Liver (tissue), 9 donors: Measurements from ENCODE around the gene CRYL1. TPM values are rescaled to one million over a fixed set of nuclear protein-coding genes. Genes with fewer than 3 reads are reported as not detected.

Experiments
- DNase-seq: peaks from one replicate; pipeline ENCODE4 v3.0.0-alpha.2; 2017; ENCODE audit warnings: low spot score
- H3K27ac ChIP-seq, 2 donors: one replicate each; pipeline ENCODE4 v1.7.0; 2013; ENCODE audit warnings: inconsistent platforms in 2 of 2, low read length in 2 of 2, control low read depth in 1 of 2, low read depth in 1 of 2, mild to moderate bottlenecking in 1 of 2
- H3K27me3 ChIP-seq, 4 donors: one replicate each; pipeline versions ENCODE4 v1.6.1 to v1.7.0; 2013; ENCODE audit warnings: low read length in 3 of 4, inconsistent platforms in 1 of 4, mild to moderate bottlenecking in 1 of 4, moderate library complexity in 1 of 4; ENCODE audit not compliant: control insufficient read depth in 4 of 4, insufficient read depth in 4 of 4
- H3K36me3 ChIP-seq, 4 donors: one replicate each; pipeline versions ENCODE4 v1.6.1 to v1.7.0; 2013; ENCODE audit warnings: low read length in 3 of 4, mild to moderate bottlenecking in 3 of 4, low read depth in 1 of 4, moderate library complexity in 1 of 4; ENCODE audit not compliant: control insufficient read depth in 4 of 4, insufficient read depth in 3 of 4
- H3K4me1 ChIP-seq, 4 donors: one replicate each; pipeline versions ENCODE4 v1.6.1 to v1.7.0; 2013; ENCODE audit warnings: low read length in 3 of 4, mild to moderate bottlenecking in 3 of 4, moderate library complexity in 1 of 4; ENCODE audit not compliant: control insufficient read depth in 4 of 4, insufficient read depth in 4 of 4
- H3K4me3 ChIP-seq, 3 donors: one replicate each; pipeline versions ENCODE4 v1.6.1 to v1.7.0; 2013; ENCODE audit warnings: low read length in 3 of 3, control low read depth in 1 of 3, low read depth in 1 of 3, mild to moderate bottlenecking in 1 of 3
- H3K9ac ChIP-seq, 2 donors: one replicate each; pipeline ENCODE4 v1.7.0; 2013; ENCODE audit warnings: low read length in 2 of 2, mild to moderate bottlenecking in 2 of 2, moderate library complexity in 2 of 2, control low read depth in 1 of 2, low read depth in 1 of 2
- H3K9me3 ChIP-seq, 4 donors: one replicate each; pipeline versions ENCODE4 v1.6.1 to v1.7.0; 2013; ENCODE audit warnings: low read length in 3 of 4; ENCODE audit not compliant: control insufficient read depth in 4 of 4
- EGR1 ChIP-seq, 2 donors: IDR thresholded peaks; 2 replicates each; pipeline ENCODE4 v1.6.1; 2016 to 2018; ENCODE audit warnings: antibody characterized with exemption in 2 of 2, low read depth in 2 of 2
- FOXA2 ChIP-seq: IDR thresholded peaks from 2 replicates; pipeline ENCODE4 v1.6.1; 2016; ENCODE audit warnings: antibody characterized with exemption
- GABPA ChIP-seq, 2 donors: IDR thresholded peaks in 1 of 2; conservative IDR thresholded peaks in 1 of 2; 2 replicates each; pipeline ENCODE4 v1.6.1; 2016; ENCODE audit warnings: antibody characterized with exemption in 2 of 2, mild to moderate bottlenecking in 1 of 2, moderate library complexity in 1 of 2
- HNF4A ChIP-seq, 2 donors: conservative IDR thresholded peaks; 2 replicates each; pipeline ENCODE4 v1.6.1; 2016; ENCODE audit warnings: antibody characterized with exemption in 2 of 2, mild to moderate bottlenecking in 2 of 2
- HNF4G ChIP-seq: IDR thresholded peaks from 2 replicates; pipeline ENCODE4 v1.6.1; 2016; ENCODE audit warnings: antibody characterized with exemption
- JUND ChIP-seq, 2 donors: IDR thresholded peaks; 2 replicates each; pipeline ENCODE4 v1.6.1; 2016; ENCODE audit warnings: antibody characterized with exemption in 2 of 2
- NR2F2 ChIP-seq: IDR thresholded peaks from 2 replicates; pipeline ENCODE4 v1.6.1; 2016; ENCODE audit warnings: antibody characterized with exemption
- RAD21 ChIP-seq, 2 donors: IDR thresholded peaks; 2 replicates each; pipeline ENCODE4 v1.6.1; 2016; ENCODE audit warnings: antibody characterized with exemption in 2 of 2, mild to moderate bottlenecking in 2 of 2
- RXRA ChIP-seq, 2 donors: IDR thresholded peaks; 2 replicates each; pipeline ENCODE4 v1.6.1; 2017 to 2018; ENCODE audit warnings: antibody characterized with exemption in 2 of 2, mild to moderate bottlenecking in 1 of 2
- SP1 ChIP-seq: IDR thresholded peaks from 2 replicates; pipeline ENCODE4 v1.6.1; 2018; ENCODE audit warnings: antibody characterized with exemption, mild to moderate bottlenecking
- TAF1 ChIP-seq: conservative IDR thresholded peaks from 2 replicates; pipeline ENCODE4 v1.6.1; 2016; ENCODE audit warnings: antibody characterized with exemption, mild to moderate bottlenecking
- YY1 ChIP-seq: IDR thresholded peaks from 2 replicates; pipeline ENCODE4 v1.6.1; 2016; ENCODE audit warnings: antibody characterized with exemption, mild to moderate bottlenecking
- ZBTB33 ChIP-seq: IDR thresholded peaks from 2 replicates; pipeline ENCODE4 v1.6.1; 2016; ENCODE audit warnings: antibody characterized with exemption
- WGBS: extraction: QIAGEN DNeasy Blood & Tissue Kit; methylation state at CpG from one replicate; pipeline ENCODE4 v1.1.7; 2013; 5-methylcytosine and 5-hydroxymethylcytosine counted together
- polyA plus RNA-seq, 2 donors: library from polyadenylated mRNA; stranded (reverse) in 1 of 2; unstranded in 1 of 2; fragments of 200-250 nt in 1 of 2; fragments of >200 nt in 1 of 2; fragmentation: Nextera tagmentation in 1 of 2; extraction: Ambion mirVana in 1 of 2; gene quantifications; one replicate each; pipeline versions ENCODE4 v1.2.1 to v1.2.3, GENCODE V29; 2013 to 2015
- total RNA-seq, 2 donors: library from RNA; depleted of rRNA; stranded (reverse); fragments of >200 nt; gene quantifications; one replicate each; pipeline ENCODE4 v1.2.3, GENCODE V29; 2014
- TF ChIP-seq, protein P1 (sequence below): IDR thresholded peaks from 2 replicates; pipeline ENCODE4 v1.6.1; 2016; ENCODE audit warnings: antibody characterized with exemption, mild to moderate bottlenecking
- TF ChIP-seq, protein P2 (sequence below): IDR thresholded peaks from 2 replicates; pipeline ENCODE4 v1.6.1; 2016; ENCODE audit warnings: antibody characterized with exemption
- TF ChIP-seq, protein P3 (sequence below): IDR thresholded peaks from 2 replicates; pipeline ENCODE4 v1.6.1; 2016; ENCODE audit warnings: antibody characterized with exemption
- donor health status: healthy.
- donor health status: healthy.
- donor health status: healthy.
- donor health status: healthy.
- donor health status: healthy.

CRYL1 gene
- total and polyA plus RNA-seq, 4 donors, result 87.8 to 179 (median 168) TPM

GRCh38 chr13:20420938-20421337, 104.7 kb downstream of the CRYL1 start (continued):
- TF ChIP-seq, protein P1, sequence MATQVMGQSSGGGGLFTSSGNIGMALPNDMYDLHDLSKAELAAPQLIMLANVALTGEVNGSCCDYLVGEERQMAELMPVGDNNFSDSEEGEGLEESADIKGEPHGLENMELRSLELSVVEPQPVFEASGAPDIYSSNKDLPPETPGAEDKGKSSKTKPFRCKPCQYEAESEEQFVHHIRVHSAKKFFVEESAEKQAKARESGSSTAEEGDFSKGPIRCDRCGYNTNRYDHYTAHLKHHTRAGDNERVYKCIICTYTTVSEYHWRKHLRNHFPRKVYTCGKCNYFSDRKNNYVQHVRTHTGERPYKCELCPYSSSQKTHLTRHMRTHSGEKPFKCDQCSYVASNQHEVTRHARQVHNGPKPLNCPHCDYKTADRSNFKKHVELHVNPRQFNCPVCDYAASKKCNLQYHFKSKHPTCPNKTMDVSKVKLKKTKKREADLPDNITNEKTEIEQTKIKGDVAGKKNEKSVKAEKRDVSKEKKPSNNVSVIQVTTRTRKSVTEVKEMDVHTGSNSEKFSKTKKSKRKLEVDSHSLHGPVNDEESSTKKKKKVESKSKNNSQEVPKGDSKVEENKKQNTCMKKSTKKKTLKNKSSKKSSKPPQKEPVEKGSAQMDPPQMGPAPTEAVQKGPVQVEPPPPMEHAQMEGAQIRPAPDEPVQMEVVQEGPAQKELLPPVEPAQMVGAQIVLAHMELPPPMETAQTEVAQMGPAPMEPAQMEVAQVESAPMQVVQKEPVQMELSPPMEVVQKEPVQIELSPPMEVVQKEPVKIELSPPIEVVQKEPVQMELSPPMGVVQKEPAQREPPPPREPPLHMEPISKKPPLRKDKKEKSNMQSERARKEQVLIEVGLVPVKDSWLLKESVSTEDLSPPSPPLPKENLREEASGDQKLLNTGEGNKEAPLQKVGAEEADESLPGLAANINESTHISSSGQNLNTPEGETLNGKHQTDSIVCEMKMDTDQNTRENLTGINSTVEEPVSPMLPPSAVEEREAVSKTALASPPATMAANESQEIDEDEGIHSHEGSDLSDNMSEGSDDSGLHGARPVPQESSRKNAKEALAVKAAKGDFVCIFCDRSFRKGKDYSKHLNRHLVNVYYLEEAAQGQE, result no peak
- TF ChIP-seq TAF1, result no peak
- TF ChIP-seq FOXA2, result no peak
- TF ChIP-seq, protein P2, sequence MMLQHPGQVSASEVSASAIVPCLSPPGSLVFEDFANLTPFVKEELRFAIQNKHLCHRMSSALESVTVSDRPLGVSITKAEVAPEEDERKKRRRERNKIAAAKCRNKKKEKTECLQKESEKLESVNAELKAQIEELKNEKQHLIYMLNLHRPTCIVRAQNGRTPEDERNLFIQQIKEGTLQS, result no peak
- TF ChIP-seq EGR1 (IDR thresholded peaks at IDR 0.05; ENCODE audit: low read depth in 2 of 2), result no peak
- no peak for TF ChIP-seq JUND (IDR thresholded peaks at IDR 0.05)
- TF ChIP-seq HNF4G, result no peak
- TF ChIP-seq GABPA (IDR thresholded peaks at IDR 0.05 in 1 of 2, conservative IDR thresholded peaks at IDR 0.05 in 1 of 2), result no peak

DNA sequence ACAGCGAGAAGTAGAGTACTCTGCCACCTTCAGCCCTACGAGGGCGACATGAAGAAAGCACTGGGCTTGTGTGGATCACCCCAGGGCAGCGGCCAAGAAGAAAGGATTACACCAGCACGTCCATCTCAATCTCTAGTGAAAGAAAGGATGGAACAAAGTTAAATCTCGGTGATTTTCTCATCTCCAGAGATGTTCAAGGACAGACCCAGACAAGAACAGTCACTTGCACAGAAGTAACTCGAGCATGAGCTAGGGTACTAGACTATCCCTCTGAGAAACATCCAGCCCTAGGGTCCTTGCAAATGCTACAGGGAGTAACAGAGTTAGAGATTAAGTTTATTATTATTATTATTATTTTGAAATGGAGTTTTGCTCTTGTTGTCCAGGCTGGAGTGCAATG, 106.7 kb downstream of the CRYL1 start:
- Histone ChIP-seq H3K4me3 (no peak overlapping the region), H3K27me3 (no peaks in the 10 kb centered on the region), H3K36me3 (peaks cover 8 to 24% (median 19%) of the 10 kb centered on the region in 4 donors), H3K27ac (no peak overlapping the region), H3K9ac (no peak overlapping the region), H3K9me3 (no peaks in the 10 kb centered on the region), H3K4me1 (no peaks in the 10 kb centered on the region)
- DNase-seq, result no peak
- TF ChIP-seq RXRA (IDR thresholded peaks at IDR 0.05) (no peak), HNF4G (no peak), TAF1 (no peak), RAD21 (IDR thresholded peaks at IDR 0.05) (no peak), HNF4A (conservative IDR thresholded peaks at IDR 0.05) (no peak), ZBTB33 (no peak), SP1 (no peak), FOXA2 (no peak), GABPA (IDR thresholded peaks at IDR 0.05 in 1 of 2, conservative IDR thresholded peaks at IDR 0.05 in 1 of 2) (no peak)
- TF ChIP-seq, protein P3, sequence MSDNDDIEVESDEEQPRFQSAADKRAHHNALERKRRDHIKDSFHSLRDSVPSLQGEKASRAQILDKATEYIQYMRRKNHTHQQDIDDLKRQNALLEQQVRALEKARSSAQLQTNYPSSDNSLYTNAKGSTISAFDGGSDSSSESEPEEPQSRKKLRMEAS, result no peak
- TF ChIP-seq, protein P2, result no peak
- 96% methylated on average over 7 of the region's 7 CpGs for WGBS

DNA sequence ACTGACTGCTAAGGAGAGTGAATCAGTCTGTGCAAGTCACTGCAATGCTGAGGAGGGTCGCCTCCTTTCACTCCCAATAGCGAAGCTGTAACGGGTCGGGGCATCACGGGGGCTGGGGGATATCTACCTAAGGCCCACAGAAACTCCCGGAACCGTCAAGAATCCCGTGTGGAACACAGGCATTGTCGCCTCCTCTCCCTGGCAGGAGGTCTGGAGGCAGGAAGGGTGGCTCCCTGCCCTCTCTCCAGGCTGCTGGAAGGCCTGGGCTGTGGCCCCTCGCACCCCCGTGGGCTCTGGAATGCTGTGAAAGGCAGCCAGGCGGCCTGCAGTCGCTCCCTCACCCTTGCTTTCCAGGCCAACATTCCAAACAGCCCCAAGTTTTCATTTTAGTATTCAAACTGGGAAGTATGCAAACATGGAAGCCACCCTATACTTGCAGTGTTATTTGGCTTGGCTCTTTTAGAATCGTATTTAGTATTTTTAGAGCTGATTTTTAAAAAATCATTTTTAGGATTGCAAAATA, 109.4 kb downstream of the CRYL1 start:
- no peak overlapping the region for H3K27ac ChIP-seq
- no peaks in the 10 kb centered on the region for H3K4me1 ChIP-seq
- H3K4me3 ChIP-seq, result no peak overlapping the region
- WGBS, result 91% methylated on average over 14 of the region's 14 CpGs
- peaks cover 8 to 36% (median 19%) of the 10 kb centered on the region in 4 donors for H3K36me3 ChIP-seq
- no peak overlapping the region for H3K9ac ChIP-seq
- no peaks in the 10 kb centered on the region for H3K27me3 ChIP-seq
- no peaks in the 10 kb centered on the region for H3K9me3 ChIP-seq
- no peak for DNase-seq
- TF ChIP-seq, protein P3, result no peak
- TF ChIP-seq, protein P1, result no peak
- TF ChIP-seq RAD21 (IDR thresholded peaks at IDR 0.05), result no peak
- TF ChIP-seq RXRA (IDR thresholded peaks at IDR 0.05), result no peak
- no peak for TF ChIP-seq HNF4A (conservative IDR thresholded peaks at IDR 0.05)
- TF ChIP-seq, protein P2, result no peak
- TF ChIP-seq ZBTB33, result no peak
- no peak for TF ChIP-seq TAF1
- no peak for TF ChIP-seq SP1
- no peak for TF ChIP-seq NR2F2
- no peak for TF ChIP-seq YY1
